Caki2 (cell line): ENCODE results near the gene RRP7A. TPM values are rescaled to one million over a fixed set of nuclear protein-coding genes. Genes with fewer than 3 reads are reported as not detected.
"Not testable (repeated sequence)": the region's sequence is repeated elsewhere in the genome, so short reads cannot be mapped to it uniquely, and the experiment has no call there.

Experiments
- DNase-seq: peaks from one replicate; pipeline ENCODE4 v3.0.0-alpha.2; 2015; ENCODE audit warnings: low read depth
- in situ Hi-C: cut with HindIII; loops from 2 replicates; pipeline ENCODE4 v1.10.0; 2016; ENCODE audit warnings: low sequenced_read_pairs, low pct_unique_long_range_greater_than_20kb, mixed read lengths
- total RNA-seq: library from RNA; depleted of rRNA; stranded (reverse); fragments of >200 nt; shearing (Covaris generic); gene quantifications from 2 replicates; pipeline ENCODE4 v1.2.3, GENCODE V29; 2014; ENCODE audit warnings: low replicate concordance

Gene RRP7A
- total RNA-seq, 1 experiment from 2014 or later: 77.4 TPM

GRCh38 chr22:42511401-42511891 lies 8.2 kb downstream of the RRP7A start:
- in situ Hi-C loops: no loop called here
- DNase-seq: no peak

- DNase-seq: no peak
- in situ Hi-C loops: no loop called here
These were observed 10.0 kb downstream of the RRP7A start for GRCh38 chr22:42509548-42509947.

- in situ Hi-C loops, DNase-seq: not testable (repeated sequence)
These were observed 10.6 kb downstream of the RRP7A start for GRCh38 chr22:42508975-42509364.

GRCh38 chr22:42508327-42508974 lies 11.1 kb downstream of the RRP7A start:
- DNase-seq, in situ Hi-C loops: not testable (repeated sequence)

GRCh38 chr22:42500836-42501179 lies 18.8 kb downstream of the RRP7A start:
- no peak for DNase-seq
- in situ Hi-C loops: no loop called here

- in situ Hi-C loops: no loop called here
- no peak for DNase-seq
These were observed 19.3 kb downstream of the RRP7A start for GRCh38 chr22:42500161-42500835.

- DNase-seq, in situ Hi-C loops: not testable (repeated sequence)
These were observed 19.8 kb downstream of the RRP7A start for GRCh38 chr22:42499773-42500160.

- in situ Hi-C loops, DNase-seq: not testable (repeated sequence)
These were observed 24.0 kb downstream of the RRP7A start for GRCh38 chr22:42495533-42496141.

- in situ Hi-C loops: no loop called here
- no peak for DNase-seq
These were observed 26.2 kb downstream of the RRP7A start for GRCh38 chr22:42493393-42493792.

GRCh38 chr22:42492323-42492690 lies 27.3 kb downstream of the RRP7A start:
- in situ Hi-C loops: no loop called here
- DNase-seq: no peak

- in situ Hi-C loops: no loop called here
- no peak for DNase-seq
These were observed 29.3 kb downstream of the RRP7A start for GRCh38 chr22:42490243-42490832.

- DNase-seq: no peak
- in situ Hi-C loops: no loop called here
These were observed 30.6 kb downstream of the RRP7A start for GRCh38 chr22:42489000-42489399.

GRCh38 chr22:42484506-42484905 lies 35.1 kb downstream of the RRP7A start:
- DNase-seq: no peak

GRCh38 chr22:42483610-42484223 lies 35.9 kb downstream of the RRP7A start:
- DNase-seq, in situ Hi-C loops: not testable (repeated sequence)

More at GRCh38 chr22:42484506-42484905, 35.1 kb downstream of the RRP7A start:
- in situ Hi-C loops: no loop called here

- in situ Hi-C loops: no loop called here
- no peak for DNase-seq
These were observed 44.5 kb downstream of the RRP7A start for GRCh38 chr22:42475122-42475521.

GRCh38 chr22:42473484-42474193 lies 46.0 kb downstream of the RRP7A start:
- in situ Hi-C loops: no loop called here
- peak; percentile 46 for DNase-seq

- DNase-seq: no peak
- in situ Hi-C loops: no loop called here
These were observed 46.9 kb downstream of the RRP7A start for GRCh38 chr22:42472671-42473070.

- DNase-seq: no peak
- in situ Hi-C loops: no loop called here
These were observed 48.2 kb downstream of the RRP7A start for GRCh38 chr22:42471441-42471840.
